ENCODE measurements around the gene ADRB2.
"Not testable (repeated sequence)": the region's sequence is repeated elsewhere in the genome, so short reads cannot be mapped to it uniquely, and the experiment has no call there.

The ADRB2 gene

DNA sequence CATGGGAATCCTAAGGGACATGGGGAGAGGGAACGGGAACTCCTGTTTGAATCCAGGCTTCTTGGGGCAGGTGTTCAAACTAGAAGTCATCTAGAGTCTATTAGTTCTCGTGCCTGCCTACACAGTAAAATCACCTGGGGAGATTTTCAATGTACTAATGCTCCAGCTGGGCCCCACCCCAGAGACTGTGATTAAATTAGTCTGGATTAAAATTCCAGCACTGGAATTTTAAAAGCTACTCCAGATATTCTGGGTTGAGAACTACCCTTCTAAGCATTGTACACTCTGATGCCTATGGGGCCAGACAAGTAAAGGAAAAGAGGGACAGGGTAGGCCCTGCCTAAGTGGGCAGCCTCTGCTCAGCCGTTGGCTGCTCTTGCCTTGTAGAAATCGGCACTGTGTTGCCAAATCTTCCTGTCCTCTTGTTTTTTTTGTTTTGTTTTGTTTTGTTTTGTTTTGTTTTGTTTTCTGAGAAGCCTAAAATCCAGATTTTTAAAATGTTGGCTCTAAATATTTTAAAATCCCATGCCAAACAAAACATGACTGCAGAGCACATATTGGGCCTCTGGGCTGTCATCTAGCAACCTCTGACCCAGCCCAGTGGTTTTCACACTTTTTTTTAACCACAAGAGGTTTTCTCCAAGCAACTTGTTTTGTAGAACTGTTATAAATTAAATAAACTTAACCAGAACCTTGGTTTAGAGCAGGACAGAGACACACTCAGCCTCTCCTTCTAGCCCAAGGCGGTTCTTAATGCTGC, 29.0 kb downstream of the ADRB2 start:
- DNase-seq (ENCODE audit: low read depth in 1 of 2, low spot score in 1 of 2), result no peak

DNA sequence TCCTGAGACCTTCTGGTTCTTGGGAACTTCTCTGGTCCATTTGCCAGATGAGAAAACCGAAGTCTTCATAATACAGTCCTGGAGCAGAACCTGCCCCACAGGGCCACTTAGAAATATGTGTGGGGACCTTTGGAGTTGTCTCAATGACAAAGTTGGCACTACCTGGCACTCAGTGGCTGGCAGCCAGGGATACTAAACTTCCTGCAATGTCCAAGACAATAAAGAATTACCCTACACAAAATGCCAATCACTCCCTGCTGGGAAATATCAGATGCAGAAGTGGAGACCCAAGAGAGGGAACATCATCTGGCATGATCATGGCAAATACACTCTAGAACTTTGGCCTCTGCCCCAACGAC, 29.6 kb downstream of the ADRB2 start:
- DNase-seq (ENCODE audit: low read depth in 1 of 2, low spot score in 1 of 2), result no peak

DNA sequence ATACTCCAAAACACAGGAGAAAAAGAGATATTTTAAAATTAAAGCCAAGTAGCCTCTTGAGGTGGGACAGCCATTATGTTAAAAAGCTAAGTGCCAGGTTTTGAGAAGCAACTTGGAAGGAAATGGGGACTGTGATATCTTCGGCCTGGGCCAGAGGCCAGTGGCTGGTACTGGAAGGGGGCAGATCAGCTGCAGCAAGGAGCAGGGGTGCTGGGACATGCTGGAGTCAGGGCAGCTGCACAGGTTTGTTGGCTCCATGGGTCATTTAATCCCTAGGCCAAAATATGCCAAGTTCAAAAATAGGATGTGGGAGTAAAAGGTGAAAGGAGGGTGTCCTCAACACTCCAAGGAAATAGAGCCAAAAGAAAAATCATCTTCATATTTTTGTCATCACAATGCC, 30.0 kb downstream of the ADRB2 start:
- no peak for DNase-seq (ENCODE audit: low read depth in 1 of 2, low spot score in 1 of 2)

DNA sequence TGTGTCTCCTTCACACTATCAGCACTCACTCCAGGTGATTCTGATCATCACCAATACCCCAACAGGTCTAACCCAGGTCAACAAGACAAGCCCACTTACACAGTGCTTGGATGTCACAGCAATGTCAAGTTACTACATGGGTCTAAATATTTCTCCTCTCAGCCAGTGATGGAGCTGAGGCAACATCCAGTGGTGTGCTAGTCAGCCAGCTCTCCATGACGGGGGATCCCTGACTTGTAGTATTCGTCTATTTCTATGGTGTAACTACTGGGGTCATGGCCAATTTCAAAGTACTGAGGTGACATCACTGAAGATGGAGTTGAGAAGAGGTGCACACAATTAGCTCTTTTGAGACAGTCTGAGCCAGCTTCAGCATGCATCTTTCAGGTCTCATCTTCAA, 31.1 kb downstream of the ADRB2 start:
- DNase-seq (ENCODE audit: low read depth in 1 of 2, low spot score in 1 of 2), result no peak

DNA sequence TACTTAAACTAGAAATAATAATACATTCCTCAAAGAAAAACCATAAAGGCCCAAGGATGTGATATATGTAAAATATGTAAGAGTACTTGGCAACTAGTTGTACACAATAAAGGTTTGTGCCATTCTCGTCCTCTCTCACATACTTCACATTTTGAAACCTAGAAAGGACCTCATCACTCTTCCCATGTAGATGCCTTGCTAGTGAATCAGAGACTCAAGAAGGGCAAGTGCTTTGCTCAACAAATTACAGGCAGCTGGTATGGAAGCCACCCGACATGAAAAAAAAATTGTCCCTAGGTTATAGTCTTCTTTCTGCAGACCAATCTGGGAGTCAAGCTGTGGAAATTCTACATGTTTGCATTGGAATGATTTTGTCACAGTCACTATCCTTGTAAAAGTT, 31.7 kb downstream of the ADRB2 start:
- DNase-seq (ENCODE audit: low read depth in 1 of 2, low spot score in 1 of 2), result no peak

DNA sequence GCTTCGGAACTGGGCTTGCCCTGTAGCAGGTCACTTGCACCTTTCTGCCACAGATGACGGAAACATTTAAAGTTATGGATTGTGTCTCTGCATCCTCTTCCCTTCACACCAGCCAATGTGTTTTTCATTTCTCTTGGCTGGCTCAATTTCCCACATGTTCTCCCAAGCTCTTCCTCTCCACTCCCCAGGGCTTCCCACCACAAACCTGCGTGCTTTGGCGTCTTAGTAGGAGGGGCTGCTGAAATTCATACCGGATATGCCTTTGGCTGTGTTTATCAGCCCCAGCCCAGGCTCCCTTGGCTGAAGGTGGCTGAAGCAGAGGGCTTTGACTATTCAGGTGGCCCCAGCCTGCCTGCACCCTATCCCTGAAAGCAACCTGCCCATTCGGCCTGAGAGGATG, 32.1 kb downstream of the ADRB2 start:
- DNase-seq (ENCODE audit: low read depth in 1 of 2, low spot score in 1 of 2), result no peak

DNA sequence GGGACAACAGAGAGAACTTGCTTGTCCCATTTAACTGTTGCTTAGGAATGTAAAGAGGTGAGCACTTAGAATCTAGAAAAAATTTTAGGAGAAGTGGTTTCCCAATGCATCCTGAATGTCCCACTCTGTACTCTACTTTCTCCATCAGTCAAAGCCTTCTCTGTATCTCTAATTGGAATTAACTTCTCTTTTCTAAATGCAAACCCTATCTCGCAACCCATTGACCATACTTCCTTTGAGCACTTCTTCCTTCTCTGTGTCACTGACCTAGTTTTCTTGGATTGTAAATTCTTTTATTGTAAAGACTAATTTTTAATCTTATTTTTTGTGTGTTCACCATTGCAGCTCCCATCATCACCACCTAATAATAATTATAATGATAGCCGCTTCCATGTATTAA, 33.3 kb downstream of the ADRB2 start:
- no peak for DNase-seq (ENCODE audit: low read depth in 1 of 2, low spot score in 1 of 2)

DNA sequence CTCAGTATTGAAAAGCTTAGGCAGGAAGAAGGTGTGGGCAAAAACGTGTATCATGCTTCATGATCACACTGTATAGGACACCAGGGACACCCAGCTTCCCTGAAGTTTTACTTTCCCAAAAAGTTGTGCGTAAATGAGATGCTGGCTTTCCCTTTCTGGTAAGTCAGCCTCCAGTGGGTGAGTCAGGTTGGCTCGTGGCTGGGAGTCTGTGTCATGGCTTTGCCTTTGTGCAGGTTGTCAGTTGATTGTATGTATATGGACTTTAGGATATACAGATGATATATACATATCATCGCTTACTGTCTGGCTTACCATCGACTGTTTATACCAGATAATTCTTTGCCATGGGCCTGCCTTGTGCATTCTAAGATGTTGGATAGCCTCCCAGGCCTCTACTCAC, 34.2 kb downstream of the ADRB2 start:
- DNase-seq (ENCODE audit: low read depth in 1 of 2, low spot score in 1 of 2), result no peak

DNA sequence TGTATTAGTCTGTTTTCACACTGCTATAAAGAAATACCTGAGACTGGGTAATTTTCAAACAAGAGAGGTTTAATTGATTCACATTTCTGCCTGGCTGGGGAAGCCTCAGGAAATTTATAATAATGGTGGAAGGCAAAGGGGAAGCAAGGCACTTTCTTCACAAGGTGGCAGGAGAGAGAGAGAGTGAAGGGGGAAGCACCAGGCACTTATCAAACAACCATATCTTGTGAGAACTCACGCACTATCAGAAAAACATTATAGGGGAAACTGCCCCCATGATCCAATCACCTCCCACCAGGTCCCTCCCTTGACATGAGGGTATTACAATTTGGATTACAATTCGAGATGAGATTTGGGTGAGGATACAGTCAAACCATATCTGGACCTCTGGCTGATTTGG, 34.7 kb downstream of the ADRB2 start:
- no peak for DNase-seq (ENCODE audit: low read depth in 1 of 2, low spot score in 1 of 2)

DNA sequence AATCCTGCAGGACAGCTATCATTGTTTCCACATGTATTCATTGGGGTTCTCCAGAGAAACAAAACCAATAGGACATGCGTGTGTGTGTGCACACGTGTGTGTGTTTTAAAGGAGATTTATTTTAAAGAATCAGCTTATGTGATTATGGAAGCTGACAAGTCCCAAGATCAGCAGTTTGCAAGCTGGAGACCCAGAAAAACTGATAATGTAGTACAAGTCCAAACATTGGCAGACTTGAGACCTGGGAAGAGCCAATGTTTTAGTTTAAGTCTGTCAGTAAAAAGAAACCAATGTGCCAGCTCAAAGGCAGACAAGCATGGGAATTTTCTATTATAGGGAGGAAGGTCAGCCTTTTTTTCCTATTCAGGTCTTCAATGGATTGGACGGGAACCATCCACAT, 35.3 kb downstream of the ADRB2 start:
- no peak for DNase-seq (ENCODE audit: low read depth in 1 of 2, low spot score in 1 of 2)

DNA sequence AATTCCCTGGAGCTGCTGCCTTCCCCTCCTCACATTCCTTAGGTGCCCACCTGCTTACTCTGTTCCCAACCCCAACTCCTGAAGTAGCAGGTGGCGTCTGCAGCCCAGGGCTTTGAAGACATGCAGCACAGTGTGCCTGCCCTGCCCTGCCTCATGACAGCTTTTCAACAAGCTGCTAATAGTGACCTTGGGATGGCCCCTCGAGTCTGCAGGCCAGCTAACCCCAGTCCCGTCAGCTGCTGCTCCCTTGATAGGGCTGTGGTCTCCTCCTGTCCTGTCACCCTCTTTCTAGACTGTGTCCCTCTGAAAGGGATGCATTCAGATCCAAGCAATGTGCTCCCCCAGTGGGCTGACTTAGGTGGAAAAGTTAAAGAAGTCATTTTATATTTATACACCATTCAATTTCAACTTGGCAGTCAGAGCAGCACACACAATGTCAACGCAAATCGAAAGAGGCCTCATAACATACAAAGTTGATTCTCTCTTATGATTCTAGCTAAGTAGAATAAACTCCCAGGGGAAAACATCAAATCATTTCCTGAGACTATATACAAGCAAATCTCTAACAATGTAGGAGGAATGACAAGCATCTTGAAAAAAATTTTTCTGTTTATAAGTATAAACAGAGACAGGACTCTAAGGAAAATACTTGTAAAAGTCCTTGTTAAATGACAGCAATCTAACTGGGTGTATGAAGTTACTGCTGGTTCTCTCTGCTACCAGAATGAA, 37.9 kb downstream of the ADRB2 start:
- DNase-seq (ENCODE audit: low read depth in 1 of 2, low spot score in 1 of 2), result no peak

DNA sequence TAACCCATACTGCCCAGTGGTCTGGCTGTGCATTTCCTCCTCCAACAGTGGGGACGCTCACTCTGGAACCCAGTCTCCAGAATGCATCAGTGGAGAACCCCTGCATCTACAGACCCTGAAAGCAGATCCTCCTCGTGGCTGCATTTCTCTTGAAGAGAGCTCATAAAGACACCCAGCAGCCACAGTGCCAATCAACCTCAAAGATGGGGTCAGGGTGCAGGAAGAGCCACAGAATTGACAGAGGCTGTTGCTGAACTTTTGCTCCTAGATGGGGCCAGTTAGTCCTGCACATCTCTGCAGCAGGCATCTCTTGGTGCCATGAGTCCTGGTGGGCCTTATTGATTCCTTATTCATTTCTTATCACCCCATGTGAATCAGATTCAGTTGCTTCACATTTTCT, 39.6 kb downstream of the ADRB2 start:
- no peak for DNase-seq (ENCODE audit: low read depth in 1 of 2, low spot score in 1 of 2)

DNA sequence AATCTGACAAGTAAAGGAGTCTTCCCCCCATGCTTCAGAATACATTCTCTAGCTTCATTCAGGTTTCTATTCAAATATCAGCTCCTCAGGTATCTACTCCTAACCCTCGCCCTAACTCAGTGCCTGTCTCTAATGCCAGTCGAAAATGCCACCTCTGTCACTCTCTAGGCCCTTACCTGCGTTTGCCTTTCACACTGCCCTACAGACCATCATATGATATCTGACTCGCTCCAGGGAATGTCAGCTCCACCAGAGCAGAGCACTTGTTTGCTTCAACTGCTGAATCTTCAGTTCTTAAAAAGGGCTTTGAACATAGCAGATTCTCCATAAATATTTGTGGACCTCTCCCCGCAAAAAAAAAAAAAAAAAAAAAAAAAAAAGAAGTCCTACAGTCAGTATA, 46.7 kb downstream of the ADRB2 start:
- no peak for DNase-seq (ENCODE audit: low read depth in 1 of 2, low spot score in 1 of 2)

DNA sequence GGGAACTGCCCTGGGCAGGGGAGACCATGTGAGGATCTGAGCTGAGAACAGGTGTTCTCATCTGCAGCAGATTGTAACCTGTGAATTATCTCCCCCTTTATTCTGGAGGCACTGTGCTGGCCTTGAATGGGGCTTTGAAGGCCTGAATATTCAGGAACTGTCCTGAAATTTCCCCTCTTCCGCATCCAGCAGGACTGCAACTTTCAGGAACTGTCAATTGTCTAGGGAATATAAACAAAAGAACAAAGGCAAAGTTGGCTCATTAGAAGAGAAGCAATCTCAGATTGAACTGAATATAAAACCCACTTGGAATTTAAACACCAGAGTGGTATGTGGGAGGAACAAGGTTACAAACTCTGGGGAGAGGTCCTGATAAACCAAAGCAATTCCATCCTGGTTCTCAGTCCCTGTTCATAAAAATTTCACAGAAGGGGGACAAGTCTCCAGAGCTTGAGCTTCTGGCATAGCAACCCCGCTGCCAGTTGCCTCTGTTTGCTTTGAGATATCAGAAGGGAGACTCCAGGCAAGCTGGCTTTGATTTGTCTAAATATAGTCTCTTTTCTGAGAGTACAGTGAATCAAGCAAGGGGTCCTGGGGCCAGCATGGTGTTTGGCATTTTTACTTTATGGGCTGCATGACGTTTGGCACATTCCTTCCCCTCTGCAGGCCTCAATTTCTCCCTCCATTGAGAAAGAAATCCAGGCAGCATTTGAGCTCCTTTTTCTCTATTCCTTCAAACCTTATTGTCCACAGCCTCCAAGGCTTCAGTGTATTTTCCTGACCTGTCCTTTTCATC, 47.5 kb downstream of the ADRB2 start:
- DNase-seq (ENCODE audit: low read depth in 1 of 2, low spot score in 1 of 2), result no peak

DNA sequence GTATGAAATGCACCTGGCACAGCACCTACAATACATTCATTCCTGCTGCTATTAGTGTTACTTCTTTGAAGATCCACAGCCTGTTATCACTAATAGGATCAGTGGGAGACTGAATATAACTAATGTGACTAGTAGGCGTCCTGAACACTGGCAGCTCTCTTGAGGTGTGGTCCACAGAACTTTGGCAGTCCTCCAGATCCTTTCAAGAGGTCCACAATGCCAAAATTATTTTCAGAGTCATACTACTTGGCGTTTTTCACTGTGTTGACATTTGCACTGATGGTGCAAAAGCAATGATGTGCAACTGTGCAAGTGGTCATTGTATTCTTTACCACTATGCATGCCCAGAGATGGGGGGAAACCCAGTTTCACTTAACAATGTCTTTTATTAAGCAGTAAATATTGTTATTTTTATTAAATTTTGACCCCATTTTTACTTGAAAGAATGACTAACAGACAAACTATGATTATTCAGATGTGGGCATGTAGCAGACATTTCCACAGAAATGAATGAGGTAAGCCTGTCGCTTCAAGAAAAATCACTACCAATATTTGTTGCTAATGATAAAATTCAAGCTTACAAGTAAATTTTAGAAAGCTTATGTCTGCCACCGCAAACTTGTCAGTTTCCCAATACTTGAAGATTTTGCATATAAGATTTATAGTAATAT, 48.9 kb downstream of the ADRB2 start:
- DNase-seq (ENCODE audit: low read depth in 1 of 2, low spot score in 1 of 2), result no peak

DNA sequence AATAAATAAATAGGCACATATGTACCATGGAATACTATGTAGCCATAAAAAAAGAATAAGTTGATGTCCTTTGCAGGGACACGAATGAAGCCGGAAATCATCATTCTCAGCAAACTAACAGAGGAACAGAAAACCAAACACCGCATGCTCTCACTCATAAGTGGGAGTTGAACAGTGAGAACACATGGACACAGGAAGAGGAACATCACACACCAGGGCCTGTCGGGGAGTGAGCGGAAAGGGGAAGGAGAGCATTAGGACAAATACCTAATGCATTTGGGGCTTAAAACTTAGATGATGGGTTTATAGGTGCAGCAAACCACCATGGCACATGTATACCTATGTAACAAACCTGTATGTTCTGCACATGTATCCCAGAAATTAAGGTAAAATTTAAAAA, 51.0 kb downstream of the ADRB2 start:
- DNase-seq (ENCODE audit: low read depth in 1 of 2, low spot score in 1 of 2), result not testable (repeated sequence)

Data from stimulated activated CD4-positive, alpha-beta T cell treated with anti-CD3 and anti-CD28 coated beads, Interleukin-15, amount 100 ng/mL, for 1 hour (primary cell).